ENCODE data around the gene ATP8B3.

DNA sequence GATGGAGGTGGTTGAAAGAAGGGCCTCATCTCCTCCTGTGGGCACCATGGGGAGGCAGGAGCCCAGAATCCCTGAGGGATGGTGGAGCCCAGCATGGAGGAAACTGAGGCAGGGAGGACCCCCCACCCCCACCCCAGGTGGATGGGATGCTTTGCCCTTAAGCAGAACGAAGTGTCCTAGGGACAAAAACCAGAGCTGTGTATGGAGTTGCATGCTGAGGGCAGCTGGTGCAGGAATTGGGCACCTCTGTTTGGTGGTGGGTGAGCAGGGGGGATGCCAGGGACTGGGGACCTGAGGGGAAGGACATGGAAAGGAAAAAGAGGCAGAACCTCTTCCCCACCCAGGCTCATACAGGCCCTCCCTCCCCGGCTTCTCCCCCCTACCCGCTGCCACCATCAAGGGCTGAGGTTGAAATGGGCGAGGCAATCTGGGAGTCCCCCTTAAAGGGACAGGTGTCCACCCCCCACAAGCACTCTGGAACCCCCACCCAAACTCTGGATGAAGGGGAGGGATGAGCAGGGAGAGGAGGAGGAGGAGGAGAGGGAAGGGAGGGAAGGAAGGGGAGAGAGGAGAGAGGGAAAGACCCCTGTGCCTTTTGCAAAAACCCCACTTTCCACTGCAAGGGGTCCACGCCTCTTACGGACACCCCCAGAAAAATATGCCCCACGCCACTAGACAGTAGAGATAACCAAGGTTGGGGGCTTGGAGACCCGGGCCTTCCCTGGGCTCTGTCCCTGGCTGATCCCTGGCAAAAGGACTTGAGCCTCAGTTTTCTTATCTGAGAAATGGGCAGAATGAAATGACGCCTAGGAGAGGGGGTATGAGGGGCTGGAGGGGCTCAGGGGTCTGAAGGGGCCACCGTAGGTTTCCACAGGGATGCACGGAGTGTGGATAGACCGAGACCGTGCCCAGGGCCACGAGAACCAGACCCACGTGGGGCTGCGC is 52.8 kb downstream of the ATP8B3 start:
- TF ChIP-seq, protein P1, sequence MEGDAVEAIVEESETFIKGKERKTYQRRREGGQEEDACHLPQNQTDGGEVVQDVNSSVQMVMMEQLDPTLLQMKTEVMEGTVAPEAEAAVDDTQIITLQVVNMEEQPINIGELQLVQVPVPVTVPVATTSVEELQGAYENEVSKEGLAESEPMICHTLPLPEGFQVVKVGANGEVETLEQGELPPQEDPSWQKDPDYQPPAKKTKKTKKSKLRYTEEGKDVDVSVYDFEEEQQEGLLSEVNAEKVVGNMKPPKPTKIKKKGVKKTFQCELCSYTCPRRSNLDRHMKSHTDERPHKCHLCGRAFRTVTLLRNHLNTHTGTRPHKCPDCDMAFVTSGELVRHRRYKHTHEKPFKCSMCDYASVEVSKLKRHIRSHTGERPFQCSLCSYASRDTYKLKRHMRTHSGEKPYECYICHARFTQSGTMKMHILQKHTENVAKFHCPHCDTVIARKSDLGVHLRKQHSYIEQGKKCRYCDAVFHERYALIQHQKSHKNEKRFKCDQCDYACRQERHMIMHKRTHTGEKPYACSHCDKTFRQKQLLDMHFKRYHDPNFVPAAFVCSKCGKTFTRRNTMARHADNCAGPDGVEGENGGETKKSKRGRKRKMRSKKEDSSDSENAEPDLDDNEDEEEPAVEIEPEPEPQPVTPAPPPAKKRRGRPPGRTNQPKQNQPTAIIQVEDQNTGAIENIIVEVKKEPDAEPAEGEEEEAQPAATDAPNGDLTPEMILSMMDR (optimal IDR thresholded peaks at IDR 0.05 in 1 of 3, IDR thresholded peaks at IDR 0.05 in 1 of 3, conservative IDR thresholded peaks at IDR 0.05 in 1 of 3; ENCODE audit: extremely low read depth in 1 of 3, insufficient read depth in 2 of 3, low read length in 3 of 3): no peak
- TF ChIP-seq EZH2 (IDR thresholded peaks at IDR 0.05; ENCODE audit: low read length): no peak
